ENCODE measurements around the gene NIN.
A peak's percentile ranks its signal among the peaks of the same experiment; 100 is the strongest.

Gene NIN

DNA sequence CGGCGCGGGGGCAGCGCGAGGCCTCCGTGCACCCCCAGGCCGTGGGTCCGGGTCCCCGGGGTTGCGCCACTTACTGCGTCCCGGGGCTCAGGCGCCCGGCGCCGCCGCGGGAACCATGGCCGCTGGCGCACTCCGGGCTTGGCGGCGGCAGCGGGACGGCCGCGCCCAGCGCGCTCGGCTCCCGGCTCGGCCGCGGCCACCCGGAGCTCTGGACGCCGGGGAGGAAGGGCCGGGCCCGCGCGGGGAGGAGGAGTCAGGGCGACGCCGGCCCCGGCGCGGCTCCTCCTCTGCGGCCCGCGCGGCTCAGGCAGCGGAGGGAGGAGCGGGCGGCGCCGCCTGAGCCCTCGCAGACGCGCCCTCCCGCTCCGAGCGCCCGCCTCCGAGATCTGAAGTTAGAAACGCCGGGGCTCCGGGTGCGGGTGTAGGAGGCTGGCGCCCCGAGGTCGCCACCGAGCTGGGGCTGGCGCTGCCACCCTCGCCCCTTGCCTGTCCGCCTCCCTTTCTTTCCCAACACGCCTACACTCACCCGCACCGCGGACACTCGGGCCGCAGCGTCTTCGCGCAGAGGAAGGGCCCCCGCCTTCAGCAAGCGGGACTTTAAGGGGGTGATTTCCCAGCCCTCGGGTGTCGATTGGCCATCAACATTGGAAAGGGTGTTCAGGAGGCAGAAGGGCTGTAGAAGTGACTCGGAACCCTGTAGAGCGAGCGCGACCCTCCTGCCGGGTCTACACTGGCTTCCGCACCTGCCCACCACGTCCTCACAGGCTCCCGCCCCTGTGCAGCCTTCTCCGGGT, at the start of gene NIN:
NIN (minus strand) TSS at position 231 of the 794 bp plus-strand sequence. CDS start 9,106 bp downstream, outside the sequence.
- peak; percentile 54 to 63 for DNase-seq (ENCODE audit: low read depth in 2 of 2)

- DNase-seq (ENCODE audit: low read depth in 2 of 2) = peak; percentile 49 to 53
Measured at GRCh38 chr14:50875359-50876070, 44.6 kb upstream of the NIN start.

- no peak for DNase-seq (ENCODE audit: low read depth in 2 of 2)
Measured at GRCh38 chr14:50874757-50875156, 43.8 kb upstream of the NIN start.

- DNase-seq (ENCODE audit: low read depth in 2 of 2) = no peak
Measured at GRCh38 chr14:50871914-50872732, 41.2 kb upstream of the NIN start, which contains the start of gene ABHD12B. TSS of gene ABHD12B (plus strand) at chr14:50872053. CDS start at chr14:50872175, 122 bp downstream.

GRCh38 chr14:50871228-50871627, 40.3 kb upstream of the NIN start:
- no peak for DNase-seq (ENCODE audit: low read depth in 2 of 2)

DNA sequence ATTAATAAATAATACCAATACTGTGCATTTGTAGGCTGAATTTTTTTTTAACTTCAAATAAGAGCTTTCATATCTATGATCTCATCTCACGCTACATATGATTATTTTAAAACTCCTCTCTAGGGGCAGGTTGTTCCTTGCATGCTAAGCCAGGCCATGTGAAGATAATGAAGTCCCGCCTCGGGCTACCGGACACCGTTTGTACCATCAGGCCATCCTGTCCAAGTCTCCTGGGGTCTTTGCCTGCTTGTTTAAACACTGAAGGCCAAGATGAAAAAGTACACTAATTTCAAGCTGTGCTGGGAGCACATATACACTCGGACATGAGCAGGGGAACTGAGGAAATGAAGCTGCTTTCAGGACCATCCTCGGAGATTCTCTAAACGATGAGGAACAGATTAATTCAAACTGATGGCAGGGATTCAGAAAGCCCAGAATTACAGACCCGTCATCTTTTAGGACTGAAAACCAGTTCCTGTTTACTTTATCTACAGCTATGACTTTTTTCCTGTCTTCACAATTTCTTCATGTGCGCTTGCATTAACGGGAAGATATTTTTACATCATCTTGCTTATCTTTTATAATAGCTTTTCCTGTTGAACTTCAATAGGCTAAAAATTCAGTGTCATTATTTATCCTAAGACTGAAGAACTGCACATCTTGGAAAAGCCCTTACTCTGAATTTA, 34.6 kb upstream of the NIN start:
- DNase-seq (ENCODE audit: low read depth in 2 of 2) = no peak

GRCh38 chr14:50864946-50865345, 34.0 kb upstream of the NIN start:
- DNase-seq (ENCODE audit: low read depth in 2 of 2) = no peak

DNA sequence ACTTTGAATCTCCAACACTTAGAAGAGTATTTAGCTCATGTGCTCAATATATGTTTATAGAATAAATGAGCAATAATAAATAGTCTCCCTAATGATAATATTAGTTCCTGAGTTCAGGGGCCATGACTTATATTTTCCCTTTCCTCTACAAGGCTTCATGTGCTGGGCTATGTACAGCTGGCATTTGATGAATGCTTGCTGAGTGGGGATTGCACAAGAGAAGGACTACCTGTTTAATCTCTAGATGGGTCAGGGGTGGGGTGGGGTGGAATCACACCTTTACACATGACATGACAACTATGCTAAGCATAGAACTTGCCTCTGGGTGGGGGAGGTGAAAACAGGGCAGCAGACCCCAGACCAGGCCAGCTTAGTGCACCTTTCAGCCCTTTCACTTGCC, 33.3 kb upstream of the NIN start:
- no peak for DNase-seq (ENCODE audit: low read depth in 2 of 2)

GRCh38 chr14:50862036-50862570, 31.1 kb upstream of the NIN start:
- DNase-seq (ENCODE audit: low read depth in 2 of 2) = no peak

GRCh38 chr14:50860478-50861086, 29.6 kb upstream of the NIN start:
- peak; percentile 78 to 85 for DNase-seq (ENCODE audit: low read depth in 2 of 2)

- DNase-seq (ENCODE audit: low read depth in 2 of 2) = no peak
Measured at GRCh38 chr14:50859296-50859624, 28.3 kb upstream of the NIN start.

DNA sequence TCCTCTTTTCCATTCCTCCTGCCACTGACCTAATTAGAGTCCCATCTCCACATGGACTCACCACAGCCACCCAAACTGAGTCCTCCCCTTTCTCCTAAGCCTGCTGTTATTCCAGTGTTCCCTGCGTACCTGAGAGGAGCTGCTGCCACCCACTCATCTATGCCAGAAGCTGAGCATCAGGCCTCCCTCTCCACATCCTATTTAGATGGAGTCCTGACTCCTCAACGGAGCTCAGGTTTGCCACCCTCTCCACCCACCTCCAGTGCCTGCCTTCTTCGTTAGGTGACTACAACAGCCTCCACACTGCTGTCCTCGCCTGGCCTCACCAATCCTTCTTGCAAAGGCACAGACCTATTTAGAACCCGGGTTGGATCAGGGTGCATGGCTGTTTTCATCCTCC, 25.7 kb upstream of the NIN start:
- DNase-seq (ENCODE audit: low read depth in 2 of 2) = no peak

DNA sequence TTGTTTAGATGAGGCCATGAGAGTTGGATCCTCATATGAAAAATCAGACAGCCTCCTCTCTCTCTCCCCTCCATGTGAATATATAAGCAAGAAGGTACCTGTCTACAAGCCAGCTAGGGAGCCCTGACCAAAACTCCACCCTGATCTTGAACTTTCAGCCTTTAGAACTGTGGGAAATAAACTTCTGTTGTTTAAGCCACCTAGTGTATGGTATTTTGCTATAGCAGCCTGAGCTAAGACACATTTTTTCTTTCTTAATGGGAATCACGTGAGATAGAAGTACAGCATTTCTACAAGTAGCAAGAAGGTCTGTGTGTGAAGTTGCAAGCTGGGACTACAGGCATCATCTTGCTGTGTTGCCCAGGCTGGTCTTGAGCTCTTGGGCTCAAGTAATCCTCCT, 24.6 kb upstream of the NIN start:
- DNase-seq (ENCODE audit: low read depth in 2 of 2) = no peak

GRCh38 chr14:50854521-50854920, 23.6 kb upstream of the NIN start:
- no peak for DNase-seq (ENCODE audit: low read depth in 2 of 2)

DNA sequence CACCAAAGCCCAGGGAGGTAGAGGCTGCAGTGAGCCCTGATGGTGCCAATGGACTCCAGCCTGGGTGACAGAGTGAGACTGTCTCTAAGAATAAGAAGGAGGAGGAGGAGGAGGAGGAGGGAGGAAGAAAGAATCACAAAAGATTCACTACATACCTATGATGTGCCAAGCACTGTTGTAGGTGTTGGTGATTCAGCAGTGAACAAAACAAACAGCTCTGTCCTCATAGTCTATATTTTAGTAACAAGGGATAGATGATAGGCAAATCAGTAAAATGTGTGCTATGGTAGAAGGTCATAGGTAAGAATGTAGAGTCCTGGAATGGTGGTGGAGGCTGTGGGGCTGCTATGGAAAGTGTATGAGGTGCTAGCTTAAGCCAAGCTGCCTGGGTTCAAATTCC, 22.9 kb upstream of the NIN start:
- DNase-seq (ENCODE audit: low read depth in 2 of 2) = no peak

DNA sequence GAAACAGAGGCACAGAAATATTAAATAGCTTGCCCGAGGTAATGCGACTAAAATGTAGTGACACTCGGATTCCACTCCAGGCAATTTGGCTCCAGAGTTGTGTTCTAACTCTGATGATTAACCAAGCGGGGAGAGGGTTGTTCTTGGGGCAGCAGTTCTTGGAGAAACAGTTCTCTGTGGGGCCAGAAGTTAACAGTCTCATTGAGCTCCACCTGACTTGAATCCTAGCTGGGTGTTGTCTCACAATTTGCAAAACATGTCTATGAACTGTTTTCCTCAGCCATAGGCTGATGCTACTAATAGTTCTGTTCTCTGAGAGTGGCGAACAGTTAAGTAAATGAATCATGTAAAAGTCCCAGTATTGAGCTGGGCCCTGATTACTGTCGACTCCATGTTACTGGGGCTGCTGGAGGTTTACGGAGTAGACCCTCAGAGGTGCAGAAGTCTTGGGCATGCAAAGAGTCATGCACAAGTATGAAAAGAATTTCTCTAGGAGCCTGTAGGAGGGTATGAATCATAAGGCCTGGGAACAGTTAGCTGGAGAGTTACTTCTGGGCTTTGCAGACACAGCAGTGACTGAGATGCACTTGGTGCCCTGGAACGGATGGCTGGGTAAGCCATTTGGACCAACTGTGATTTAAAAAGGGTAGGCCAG, 15.4 kb upstream of the NIN start:
- no peak for DNase-seq (ENCODE audit: low read depth in 2 of 2)

- DNase-seq (ENCODE audit: low read depth in 2 of 2) = no peak
Measured at GRCh38 chr14:50845166-50845565, 14.2 kb upstream of the NIN start.

GRCh38 chr14:50844391-50844790, 13.4 kb upstream of the NIN start:
- no peak for DNase-seq (ENCODE audit: low read depth in 2 of 2)

GRCh38 chr14:50839691-50840090, 8.7 kb upstream of the NIN start:
- no peak for DNase-seq (ENCODE audit: low read depth in 2 of 2)

GRCh38 chr14:50839048-50839447, 8.1 kb upstream of the NIN start:
- DNase-seq (ENCODE audit: low read depth in 2 of 2) = no peak
